GM12872 (cell line): Measurements from ENCODE around the gene FNDC10.

Experiments used
- TF ChIP-seq, protein P1 (sequence below): IDR thresholded peaks from 3 replicates; pipeline ENCODE4 v1.5.1; 2011; ENCODE audit warnings: low read depth, mild to moderate bottlenecking, low read length, moderate library complexity; ENCODE audit not compliant: insufficient read depth

The FNDC10 gene

GRCh38 chr1:1567152-1567875 is 32.6 kb downstream of the FNDC10 start:
- TF ChIP-seq, protein P1, sequence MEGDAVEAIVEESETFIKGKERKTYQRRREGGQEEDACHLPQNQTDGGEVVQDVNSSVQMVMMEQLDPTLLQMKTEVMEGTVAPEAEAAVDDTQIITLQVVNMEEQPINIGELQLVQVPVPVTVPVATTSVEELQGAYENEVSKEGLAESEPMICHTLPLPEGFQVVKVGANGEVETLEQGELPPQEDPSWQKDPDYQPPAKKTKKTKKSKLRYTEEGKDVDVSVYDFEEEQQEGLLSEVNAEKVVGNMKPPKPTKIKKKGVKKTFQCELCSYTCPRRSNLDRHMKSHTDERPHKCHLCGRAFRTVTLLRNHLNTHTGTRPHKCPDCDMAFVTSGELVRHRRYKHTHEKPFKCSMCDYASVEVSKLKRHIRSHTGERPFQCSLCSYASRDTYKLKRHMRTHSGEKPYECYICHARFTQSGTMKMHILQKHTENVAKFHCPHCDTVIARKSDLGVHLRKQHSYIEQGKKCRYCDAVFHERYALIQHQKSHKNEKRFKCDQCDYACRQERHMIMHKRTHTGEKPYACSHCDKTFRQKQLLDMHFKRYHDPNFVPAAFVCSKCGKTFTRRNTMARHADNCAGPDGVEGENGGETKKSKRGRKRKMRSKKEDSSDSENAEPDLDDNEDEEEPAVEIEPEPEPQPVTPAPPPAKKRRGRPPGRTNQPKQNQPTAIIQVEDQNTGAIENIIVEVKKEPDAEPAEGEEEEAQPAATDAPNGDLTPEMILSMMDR: no peak

- TF ChIP-seq, protein P1: no peak
These were observed 34.6 kb downstream of the FNDC10 start for GRCh38 chr1:1565340-1565739.

- TF ChIP-seq, protein P1: no peak
These were observed 35.7 kb downstream of the FNDC10 start for GRCh38 chr1:1564268-1564667.

DNA sequence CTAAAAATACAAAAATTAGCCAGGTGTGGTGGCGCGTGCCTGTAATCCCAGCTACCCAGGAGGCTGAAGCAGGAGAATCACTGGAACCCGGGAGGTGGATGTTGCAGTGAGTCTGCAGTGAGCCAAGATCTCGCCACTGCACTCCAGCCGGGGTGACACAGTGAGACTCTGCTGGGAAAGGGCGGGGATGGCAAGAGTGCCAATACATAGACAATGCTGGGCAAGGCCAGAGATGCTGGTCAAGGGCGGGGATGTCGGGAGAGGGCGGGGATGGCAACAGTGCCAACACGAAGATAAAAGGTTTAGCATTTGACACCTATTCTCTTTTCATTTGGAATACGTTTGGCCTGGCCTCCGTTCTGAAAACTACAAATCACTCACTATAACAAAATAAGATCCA is 36.2 kb downstream of the FNDC10 start:
- TF ChIP-seq, protein P1: no peak

DNA sequence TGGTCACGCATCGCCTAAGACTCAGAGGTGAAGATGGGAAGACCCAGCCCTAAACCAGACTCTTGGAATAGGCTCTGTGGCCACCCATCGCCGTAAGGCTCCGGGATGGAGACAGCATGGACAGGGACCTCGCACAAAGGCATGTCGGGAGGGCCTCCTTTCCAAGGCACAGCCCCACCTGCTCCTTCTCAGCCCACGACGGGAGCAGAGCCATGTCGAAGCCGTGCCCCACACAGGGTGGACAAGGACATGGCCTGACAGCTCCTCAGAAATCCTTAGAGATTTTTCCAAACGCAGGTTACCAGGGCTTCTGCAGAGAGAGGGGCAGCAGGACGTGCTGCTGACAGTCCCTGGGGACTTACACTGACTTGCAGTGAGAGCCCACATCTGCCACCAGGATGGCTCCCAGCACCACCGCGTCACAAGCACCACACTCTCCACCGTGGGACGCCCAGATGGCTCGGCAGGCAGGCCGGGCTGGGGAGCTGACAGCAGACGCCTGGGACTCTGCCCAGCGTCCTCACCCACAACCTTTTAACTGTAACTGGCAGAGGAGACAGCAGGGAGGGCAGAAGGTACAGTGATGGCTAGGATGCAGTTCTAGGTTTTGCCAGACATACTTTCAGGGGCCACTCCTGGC is 37.3 kb downstream of the FNDC10 start:
- TF ChIP-seq, protein P1: no peak

- TF ChIP-seq, protein P1: no peak
These were observed 38.0 kb downstream of the FNDC10 start for GRCh38 chr1:1561801-1562470.

DNA sequence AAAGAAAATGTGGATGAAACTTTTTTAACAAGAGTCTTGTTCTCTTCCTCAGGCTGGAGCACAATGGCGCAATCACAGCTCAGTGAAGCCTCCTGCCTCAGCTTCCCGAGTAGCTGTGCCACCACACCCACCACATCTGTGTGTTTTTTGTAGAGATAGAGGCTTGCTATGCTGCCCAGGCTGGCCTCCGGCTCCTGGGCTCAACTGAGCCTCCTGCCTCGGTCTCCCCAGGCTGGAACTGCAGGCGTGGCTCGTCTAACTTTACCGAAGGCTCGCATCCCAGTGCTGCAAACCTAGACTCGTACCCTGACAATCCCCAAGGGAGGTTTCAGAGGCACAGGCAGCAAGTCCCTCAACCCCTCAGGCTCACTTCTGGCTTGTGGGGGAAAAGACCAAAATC is 39.8 kb downstream of the FNDC10 start:
- TF ChIP-seq, protein P1: no peak
